ENCODE data around the gene ELMOD3. TPM values are rescaled to one million over a fixed set of nuclear protein-coding genes. Genes with fewer than 3 reads are reported as not detected.
"Not testable (repeated sequence)": the region's sequence is repeated elsewhere in the genome, so short reads cannot be mapped to it uniquely, and the experiment has no call there.

Gene ELMOD3
- polyA plus RNA-seq, 2 of the 4 experiments (the other 2 are of a cell fraction), result 17.8 to 29.9 TPM

GRCh38 chr2:85380048-85380447 is 25.5 kb downstream of the ELMOD3 start (continued):
- TF ChIP-seq RARB (CRISPR knock-in tag; IDR thresholded peaks at IDR 0.05) (no peak), JUN (IDR thresholded peaks at IDR 0.05) (no peak), CTCF (IDR thresholded peaks at IDR 0.05) (no peak), JUNB (IDR thresholded peaks at IDR 0.05) (no peak)

- H3K9me3 ChIP-seq; ATAC-seq; FAIRE-seq; DNase-seq (ENCODE audit: low read depth in 1 of 2, low spot score in 1 of 2); H3K4me3 ChIP-seq; H3K27ac ChIP-seq; H3K4me2 ChIP-seq; H3K4me1 ChIP-seq; POLR2A ChIA-PET: not testable (repeated sequence)
- 84% methylated on average over 5 of the region's 5 CpGs for WGBS (ENCODE audit: missing lambda C conversion rate)
- CTCF ChIA-PET, result interaction anchor here (0.6 to 3.1 kb wide), 8 partner anchors 11 to 324 kb away, joined by 3 to 15 read pairs (median 4); no protein-coding TSS in a partner anchor
Measured at GRCh38 chr2:85383151-85383550, 28.6 kb downstream of the ELMOD3 start.

GRCh38 chr2:85383850-85384249 is 29.3 kb downstream of the ELMOD3 start:
- DNase-seq (ENCODE audit: low read depth in 1 of 2, low spot score in 1 of 2) (no peak), FAIRE-seq (no peak), ATAC-seq (no peak)
- WGBS (ENCODE audit: missing lambda C conversion rate), result 90% methylated on average over 4 of the region's 4 CpGs
- Histone ChIP-seq H3K4me3 (no peak overlapping the region), H3K9me3 (no peaks in the 10 kb centered on the region), H3K4me2 (no peak overlapping the region), H3K27ac (no peak overlapping the region), H3K4me1 (no peaks in the 10 kb centered on the region)
- TF ChIP-seq HOXA7 (CRISPR knock-in tag; IDR thresholded peaks at IDR 0.05) (no peak), MAZ (IDR thresholded peaks at IDR 0.05; ENCODE audit: borderline replicate concordance, low read depth, low read length) (no peak), PBX3 (IDR thresholded peaks at IDR 0.05) (no peak), ATOH8 (CRISPR knock-in tag; IDR thresholded peaks at IDR 0.05; ENCODE audit: low read depth) (no peak), POLR2AphosphoS2 (conservative IDR thresholded peaks at IDR 0.05; ENCODE audit: low read length) (no peak), ESRRA (IDR thresholded peaks at IDR 0.05; ENCODE audit: borderline replicate concordance, low read length) (no peak), SMC3 (IDR thresholded peaks at IDR 0.05) (no peak), CBX2 (IDR thresholded peaks at IDR 0.05; ENCODE audit: borderline replicate concordance, low read depth) (no peak), HMGXB4 (CRISPR knock-in tag; IDR thresholded peaks at IDR 0.05; ENCODE audit: borderline replicate concordance) (no peak), RNF2 (IDR thresholded peaks at IDR 0.05; ENCODE audit: borderline replicate concordance, low read depth) (no peak), RCOR1 (IDR thresholded peaks at IDR 0.05; ENCODE audit: low read depth, low read length) (no peak), ZNF302 (CRISPR knock-in tag; IDR thresholded peaks at IDR 0.05) (no peak), NPAS2 (CRISPR knock-in tag; IDR thresholded peaks at IDR 0.05; ENCODE audit: borderline replicate concordance) (no peak), POLR2A (IDR thresholded peaks at IDR 0.05; ENCODE audit: low read length) (no peak), JUN (IDR thresholded peaks at IDR 0.05) (no peak), HES2 (IDR thresholded peaks at IDR 0.05) (no peak), E2F6 (IDR thresholded peaks at IDR 0.05; ENCODE audit: borderline replicate concordance, low read depth) (no peak), RFX5 (IDR thresholded peaks at IDR 0.05) (no peak)
- POLR2A ChIA-PET, result no interaction called here
- CTCF ChIA-PET, result interaction anchor here (0.9 to 3.1 kb wide), 6 partner anchors 10 to 254 kb away, joined by 3 to 15 read pairs (median 5); no protein-coding TSS in a partner anchor

Data from A549 (cell line).